ENCODE measurements around the gene GTPBP2.

GTPBP2 gene

GRCh38 chr6:43625393-43625992 is 3.6 kb downstream of the GTPBP2 start:
- no peak overlapping the region for H3K27ac ChIP-seq (replicated peaks)
- no peaks in the 10 kb centered on the region for H3K27me3 ChIP-seq (ENCODE audit: insufficient read depth, poor library complexity, severe bottlenecking)
- no peak overlapping the region for H3K4me3 ChIP-seq (replicated peaks; ENCODE audit: insufficient read depth, low read length)
- DNase-seq (ENCODE audit: low read depth in 1 of 2, low spot score in 1 of 2), result no peak
- TF ChIP-seq SPI1 (IDR thresholded peaks at IDR 0.05; ENCODE audit: borderline replicate concordance, low read depth) (no peak), REST (IDR thresholded peaks at IDR 0.05; ENCODE audit: insufficient replicate concordance, low read depth) (no peak), CTCF (IDR thresholded peaks at IDR 0.05; ENCODE audit: insufficient read depth, low read length) (no peak), POLR2AphosphoS5 (IDR thresholded peaks at IDR 0.05; ENCODE audit: low read depth) (no peak), GABPA (IDR thresholded peaks at IDR 0.05; ENCODE audit: low read depth) (no peak)

GRCh38 chr6:43624786-43625288 is 4.2 kb downstream of the GTPBP2 start:
- no peak for DNase-seq (ENCODE audit: low read depth in 1 of 2, low spot score in 1 of 2)
- TF ChIP-seq GABPA (IDR thresholded peaks at IDR 0.05; ENCODE audit: low read depth) (no peak), SPI1 (IDR thresholded peaks at IDR 0.05; ENCODE audit: borderline replicate concordance, low read depth) (no peak), REST (IDR thresholded peaks at IDR 0.05; ENCODE audit: insufficient replicate concordance, low read depth) (no peak), CTCF (IDR thresholded peaks at IDR 0.05; ENCODE audit: insufficient read depth, low read length) (no peak), POLR2AphosphoS5 (IDR thresholded peaks at IDR 0.05; ENCODE audit: low read depth) (no peak)
- Histone ChIP-seq H3K27ac (replicated peaks) (no peak overlapping the region), H3K27me3 (ENCODE audit: insufficient read depth, poor library complexity, severe bottlenecking) (no peaks in the 10 kb centered on the region), H3K4me3 (replicated peaks; ENCODE audit: insufficient read depth, low read length) (no peak overlapping the region)

GRCh38 chr6:43623880-43624785 is 4.9 kb downstream of the GTPBP2 start:
- H3K27me3 ChIP-seq (ENCODE audit: insufficient read depth, poor library complexity, severe bottlenecking), result no peaks in the 10 kb centered on the region
- TF ChIP-seq SPI1 (IDR thresholded peaks at IDR 0.05; ENCODE audit: borderline replicate concordance, low read depth) (no peak), REST (IDR thresholded peaks at IDR 0.05; ENCODE audit: insufficient replicate concordance, low read depth) (no peak), GABPA (IDR thresholded peaks at IDR 0.05; ENCODE audit: low read depth) (no peak)
- no peak overlapping the region for H3K27ac ChIP-seq (replicated peaks)
- DNase-seq (ENCODE audit: low read depth in 1 of 2, low spot score in 1 of 2), result no peak
- H3K4me3 ChIP-seq (replicated peaks; ENCODE audit: insufficient read depth, low read length), result no peak overlapping the region

Data from HL-60 (cell line).